GM18870 (cell line): ENCODE measurements around the gene CHRNG.

Experiments
- ATAC-seq: cut with Tn5 transposase; IDR thresholded peaks from one replicate; pipeline ENCODE4 v1.9.1; 2021; ENCODE audit warnings: moderate library complexity; ENCODE audit not compliant: unreplicated experiment

The CHRNG gene, protein sequence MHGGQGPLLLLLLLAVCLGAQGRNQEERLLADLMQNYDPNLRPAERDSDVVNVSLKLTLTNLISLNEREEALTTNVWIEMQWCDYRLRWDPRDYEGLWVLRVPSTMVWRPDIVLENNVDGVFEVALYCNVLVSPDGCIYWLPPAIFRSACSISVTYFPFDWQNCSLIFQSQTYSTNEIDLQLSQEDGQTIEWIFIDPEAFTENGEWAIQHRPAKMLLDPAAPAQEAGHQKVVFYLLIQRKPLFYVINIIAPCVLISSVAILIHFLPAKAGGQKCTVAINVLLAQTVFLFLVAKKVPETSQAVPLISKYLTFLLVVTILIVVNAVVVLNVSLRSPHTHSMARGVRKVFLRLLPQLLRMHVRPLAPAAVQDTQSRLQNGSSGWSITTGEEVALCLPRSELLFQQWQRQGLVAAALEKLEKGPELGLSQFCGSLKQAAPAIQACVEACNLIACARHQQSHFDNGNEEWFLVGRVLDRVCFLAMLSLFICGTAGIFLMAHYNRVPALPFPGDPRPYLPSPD

DNA sequence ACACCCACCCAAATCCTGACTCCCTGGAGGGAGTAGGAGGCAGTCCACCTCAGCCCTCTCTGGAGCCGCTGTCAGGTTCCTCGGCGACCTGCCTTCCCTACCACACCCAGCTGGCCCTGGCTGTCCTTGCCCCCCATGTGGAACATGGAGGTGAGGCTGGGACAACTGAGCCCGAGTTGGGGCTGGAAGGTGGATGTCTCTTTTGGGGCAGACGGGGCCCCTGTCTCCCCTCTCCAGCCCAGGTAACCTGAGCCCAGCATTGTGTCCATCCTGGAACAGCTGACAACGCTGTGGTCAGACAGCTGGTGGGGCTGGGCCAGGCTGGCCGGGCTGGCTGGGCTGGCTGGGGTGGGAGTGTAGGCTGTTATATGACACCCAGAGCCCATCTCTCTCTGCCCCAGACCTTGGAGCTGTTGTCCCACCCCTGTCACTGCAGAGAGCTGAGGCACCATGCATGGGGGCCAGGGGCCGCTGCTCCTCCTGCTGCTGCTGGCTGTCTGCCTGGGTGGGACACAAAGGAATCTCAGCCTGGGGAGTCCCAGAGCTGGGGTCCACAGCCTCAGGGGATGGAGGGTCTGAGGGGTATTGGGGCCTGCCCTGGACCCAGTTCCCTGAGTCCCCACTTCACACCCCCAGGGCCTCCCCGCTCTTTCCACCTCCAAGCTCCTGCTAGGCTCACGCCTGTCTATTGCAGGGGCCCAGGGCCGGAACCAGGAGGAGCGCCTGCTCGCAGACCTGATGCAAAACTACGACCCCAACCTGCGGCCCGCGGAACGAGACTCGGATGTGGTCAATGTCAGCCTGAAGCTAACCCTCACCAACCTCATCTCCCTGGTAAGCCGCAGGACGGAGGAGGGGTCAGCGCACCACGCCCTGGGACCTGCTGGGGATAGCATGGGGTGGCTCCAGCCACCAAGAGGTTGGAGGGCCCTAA, at the start of gene CHRNG:
TSS of gene CHRNG (plus strand) at position 395 of the 934 bp plus-strand sequence. CDS start at position 451, 56 bp downstream.
- no peak for ATAC-seq

DNA sequence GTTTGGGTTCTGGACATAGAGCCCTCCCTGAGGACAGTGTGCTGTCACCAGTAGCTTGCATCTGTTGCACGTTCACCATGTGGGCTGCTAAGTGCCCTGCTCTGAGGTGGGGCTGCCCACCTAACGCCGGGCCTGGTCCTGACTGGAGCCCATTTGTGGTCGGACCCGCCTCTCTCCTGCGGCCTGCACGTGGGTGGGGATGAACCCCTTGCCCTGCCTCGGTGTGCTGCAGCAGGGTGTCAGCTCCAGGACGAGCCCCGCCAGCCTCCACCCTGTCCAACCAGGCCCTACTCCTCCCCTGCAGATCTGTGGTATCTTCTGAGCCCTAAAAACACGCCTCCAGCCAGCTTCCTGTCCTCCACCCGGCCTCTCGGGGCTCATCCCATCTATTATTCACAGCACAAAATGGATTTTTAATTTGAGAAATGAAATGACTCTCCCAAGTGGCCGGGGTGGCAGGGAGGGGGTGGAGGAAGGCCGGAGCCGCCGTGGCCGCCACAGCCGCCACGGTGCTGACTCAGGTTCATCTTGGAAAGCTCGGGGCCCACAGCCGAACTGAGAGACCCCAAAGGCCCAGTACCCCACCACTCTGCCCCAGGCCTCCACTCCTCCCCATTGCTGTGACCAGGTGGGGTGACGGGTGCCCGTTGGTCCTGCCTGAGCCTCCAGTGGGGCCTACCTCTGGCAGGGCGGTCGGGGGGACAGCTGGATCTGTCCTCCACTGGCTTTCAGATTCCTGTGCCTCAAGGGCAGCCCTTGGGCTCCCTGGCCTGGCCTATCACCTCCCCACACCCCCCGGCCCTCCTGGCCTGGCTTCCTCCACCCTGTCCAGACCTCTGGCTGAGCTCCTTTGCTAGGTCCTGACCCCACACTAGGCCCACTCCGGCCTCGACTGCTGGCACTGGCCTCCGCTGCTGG, 49.0 kb upstream of the CHRNG start:
- no peak for ATAC-seq

DNA sequence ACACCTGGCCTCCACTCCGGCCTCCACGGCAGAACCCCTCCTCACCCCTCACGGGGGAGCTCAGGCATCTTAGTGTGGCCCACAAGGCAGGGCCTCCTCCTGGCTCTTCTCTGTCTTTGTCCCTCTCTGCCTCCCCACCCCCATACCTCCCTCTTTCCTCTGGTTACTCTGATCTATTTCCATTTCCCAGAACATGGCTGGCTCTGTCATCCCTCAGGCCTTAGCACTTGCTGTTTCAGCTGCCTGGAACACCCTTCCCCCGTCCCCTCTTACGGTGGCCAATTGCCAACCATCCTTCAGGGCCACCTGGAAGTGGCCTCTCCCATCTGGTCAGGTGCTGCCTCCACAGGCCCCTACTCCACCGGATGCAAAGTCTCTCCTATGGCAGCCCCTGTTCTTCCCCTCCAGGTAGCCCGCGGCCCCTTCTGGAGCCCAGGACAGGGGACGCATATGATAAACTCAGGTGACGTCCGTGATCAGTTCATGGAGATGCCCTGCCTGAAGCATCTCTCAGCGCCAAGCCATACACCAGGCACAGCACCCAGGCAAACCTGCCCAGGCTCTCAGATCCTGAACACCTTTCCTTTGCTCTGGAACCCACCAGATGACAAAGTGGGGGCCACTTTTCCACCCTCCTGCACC, 48.2 kb upstream of the CHRNG start:
- ATAC-seq: no peak

DNA sequence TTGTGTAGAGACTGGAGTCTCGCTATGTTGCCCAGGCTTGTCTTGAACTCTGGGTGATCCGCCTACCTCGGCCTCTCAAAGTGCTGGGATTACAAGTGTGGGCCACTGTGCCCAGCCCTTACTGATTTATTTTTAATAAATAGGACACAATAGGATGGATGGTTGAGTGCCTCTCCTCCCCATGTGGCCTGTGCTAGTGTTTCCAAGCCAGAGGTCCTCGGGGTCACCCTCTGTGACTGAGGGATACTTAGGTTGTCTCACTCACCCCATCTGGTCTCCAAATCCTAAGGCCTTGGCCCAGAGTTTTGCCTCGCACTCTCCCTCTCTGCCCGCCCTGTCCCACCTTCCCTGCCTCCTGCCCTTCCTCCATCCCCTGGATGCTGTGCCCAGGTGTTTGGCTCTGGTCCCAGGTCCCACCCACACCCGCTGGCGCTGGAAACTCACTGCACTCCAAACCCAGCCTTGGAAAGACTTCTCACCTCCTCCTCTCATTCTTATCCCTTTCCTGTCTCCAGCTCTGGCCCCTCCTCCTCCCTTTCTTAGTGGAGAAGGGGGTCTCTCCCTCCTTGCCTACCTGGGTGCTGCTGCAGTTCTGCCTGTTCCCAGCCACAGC, 47.1 kb upstream of the CHRNG start:
- no peak for ATAC-seq

DNA sequence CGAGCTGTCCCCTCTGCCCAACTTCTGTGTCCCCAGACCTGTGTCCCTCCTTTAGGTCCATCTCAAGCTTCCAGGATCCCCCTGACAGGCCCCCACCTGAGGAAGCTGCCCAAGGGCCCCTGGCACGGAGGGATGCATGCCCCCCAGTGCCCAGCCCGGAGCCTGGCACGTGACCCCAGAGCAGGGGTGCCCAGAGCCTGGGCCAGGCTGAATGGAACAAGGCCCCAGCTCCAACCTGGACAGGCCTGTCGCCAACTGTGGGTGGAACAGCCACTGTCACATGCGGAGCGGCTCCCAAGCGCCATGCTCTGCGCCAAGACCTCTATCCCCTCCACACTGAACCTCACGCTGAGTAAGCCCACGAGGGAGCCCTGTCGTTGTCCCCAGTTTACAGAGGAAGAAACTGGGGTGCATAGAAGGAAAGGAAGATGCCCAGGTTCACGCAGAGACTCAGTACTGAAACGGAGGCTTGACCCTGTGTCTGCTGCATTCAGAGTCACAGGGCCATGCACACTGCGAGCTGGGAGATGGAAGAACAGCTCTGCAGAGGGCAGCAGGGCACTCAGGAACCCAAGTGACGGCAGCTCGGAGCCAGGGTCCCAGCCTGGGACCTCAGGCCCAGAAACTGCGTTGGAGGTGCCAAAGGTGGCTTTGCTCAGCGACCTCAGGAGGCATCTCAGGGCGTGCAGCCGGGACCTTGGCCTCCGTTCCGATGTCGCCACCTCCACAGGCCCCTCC, 46.4 kb upstream of the CHRNG start:
- ATAC-seq: no peak

DNA sequence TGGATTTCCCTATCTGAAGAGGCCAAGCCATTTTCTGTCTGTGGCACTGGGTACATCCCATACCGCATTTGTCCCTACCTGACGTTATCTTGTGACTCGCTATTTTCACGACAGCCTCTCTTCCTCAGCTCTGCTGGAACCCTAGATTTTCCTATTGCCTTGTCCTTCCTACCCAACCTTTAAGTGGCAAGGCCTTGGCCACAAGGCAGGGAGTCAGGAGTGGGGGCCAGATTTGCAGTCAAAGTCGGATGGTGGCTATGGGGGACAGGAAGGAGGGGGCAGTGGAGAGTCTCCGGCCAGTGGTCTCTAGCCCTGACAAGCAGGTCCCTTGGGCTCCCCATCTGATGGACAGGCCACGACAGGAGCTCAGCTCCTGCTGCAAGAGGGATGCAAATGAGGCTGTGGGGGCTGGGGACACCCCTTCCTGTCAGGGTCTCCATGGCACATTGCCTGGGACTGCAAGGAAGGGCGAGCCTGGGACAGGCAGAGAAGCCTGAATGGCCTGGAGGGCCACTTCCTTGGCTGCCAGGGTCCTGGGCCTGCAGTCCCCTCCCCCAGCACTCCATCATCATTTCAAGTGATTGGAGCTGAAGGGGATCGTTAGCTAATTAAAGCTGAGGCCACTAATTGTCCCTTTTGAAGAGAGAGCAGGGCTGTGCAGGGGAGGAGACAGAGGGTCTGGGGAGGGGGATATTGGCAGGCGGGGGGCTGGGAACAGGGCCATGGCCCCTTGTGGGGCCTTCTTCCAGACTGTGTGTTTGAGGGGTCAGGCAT, 45.6 kb upstream of the CHRNG start:
- no peak for ATAC-seq

DNA sequence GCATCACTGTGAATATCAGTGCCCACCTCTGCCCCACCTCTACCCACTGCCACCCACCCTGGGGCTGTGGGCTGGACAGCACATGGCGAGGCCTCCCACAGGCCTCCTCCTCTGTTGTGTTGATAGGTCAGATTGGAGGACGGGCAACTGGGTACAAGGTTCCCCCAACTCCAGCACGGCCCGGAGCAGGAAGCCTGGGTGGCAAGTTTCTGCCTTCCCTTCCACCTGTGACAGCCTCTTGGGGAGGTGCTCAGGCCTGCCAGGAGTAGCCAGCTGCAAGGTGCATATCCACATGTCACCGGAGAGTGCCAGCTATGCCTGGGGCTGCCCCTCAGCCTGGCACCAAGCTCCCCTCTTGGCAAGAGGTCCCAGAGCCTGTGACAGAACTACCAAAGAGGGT, 45.0 kb upstream of the CHRNG start:
- ATAC-seq: no peak

DNA sequence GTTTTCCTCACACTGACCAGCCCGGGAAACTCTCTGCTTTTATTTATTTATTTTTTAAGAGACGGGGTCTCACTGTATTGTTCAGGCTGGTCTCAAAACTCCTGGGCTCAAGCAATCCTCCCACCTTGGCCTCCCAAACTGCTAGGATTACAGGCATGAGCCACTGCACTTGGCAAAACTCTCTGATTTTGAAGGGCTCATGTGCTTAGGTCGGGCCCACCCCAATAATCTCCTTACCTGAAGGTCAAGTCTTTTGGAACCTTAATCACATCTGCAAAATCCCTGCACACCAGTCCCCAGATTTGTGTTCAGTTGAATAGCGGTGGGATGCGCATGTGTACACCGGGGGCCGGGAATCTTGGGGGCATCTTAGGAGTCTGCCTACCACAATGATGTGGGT, 44.2 kb upstream of the CHRNG start:
- no peak for ATAC-seq

DNA sequence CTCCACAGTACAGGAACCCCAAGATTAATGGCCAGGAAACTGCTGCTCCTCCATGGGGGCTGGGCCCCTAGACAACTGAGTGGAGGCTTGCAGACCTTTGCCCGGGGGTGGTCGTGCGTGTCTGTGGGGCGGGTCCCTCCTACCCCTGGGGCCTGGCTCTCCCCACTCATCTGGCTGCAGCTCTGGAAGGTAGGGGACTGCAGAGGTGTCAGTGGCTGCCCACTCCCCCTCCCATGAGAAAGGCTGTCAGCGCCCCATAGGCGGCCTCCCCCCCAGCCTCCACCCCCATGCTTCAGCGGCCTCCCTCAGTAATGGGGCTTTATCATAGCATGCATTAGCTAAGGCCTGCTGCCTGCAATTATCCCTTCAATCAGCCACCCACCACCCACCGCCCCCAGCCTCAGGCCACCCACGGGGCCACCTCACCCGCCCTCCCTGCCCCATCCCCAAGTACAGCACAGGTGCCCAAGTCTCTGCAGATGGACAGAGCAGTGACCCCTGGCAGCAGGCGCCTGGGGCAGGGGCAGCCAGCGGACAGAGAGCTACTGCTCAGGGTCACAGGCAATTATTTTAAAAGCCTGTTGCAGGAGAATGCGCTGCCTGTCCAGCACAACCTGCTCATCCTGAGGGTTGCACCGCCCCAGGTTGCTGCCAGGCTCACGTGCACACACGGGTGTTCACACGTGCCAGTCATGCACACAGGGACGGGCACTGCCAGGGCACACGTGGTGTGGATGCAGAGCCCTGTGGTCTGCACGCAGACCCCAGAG, 42.8 kb upstream of the CHRNG start:
- ATAC-seq: no peak

DNA sequence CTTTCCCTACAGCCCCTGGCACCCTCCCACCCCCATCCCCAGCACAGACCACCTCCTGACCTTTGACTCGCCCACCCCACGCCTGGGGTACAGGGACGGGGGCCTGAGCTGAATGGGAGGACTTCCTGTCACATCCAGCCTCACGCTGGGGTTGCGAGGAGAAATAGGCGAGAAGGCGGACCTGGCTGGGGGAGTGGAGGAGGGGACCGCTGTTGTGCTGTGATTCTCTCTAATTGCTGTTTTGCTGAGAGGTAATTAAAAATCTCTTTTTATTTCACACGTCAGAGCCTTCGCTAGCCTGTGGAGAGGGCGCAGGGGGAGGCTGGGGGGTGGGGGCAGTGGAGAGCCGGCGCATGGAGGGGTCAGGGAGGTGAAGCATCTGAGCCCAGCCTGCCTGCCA, 42.1 kb upstream of the CHRNG start:
- ATAC-seq: no peak

DNA sequence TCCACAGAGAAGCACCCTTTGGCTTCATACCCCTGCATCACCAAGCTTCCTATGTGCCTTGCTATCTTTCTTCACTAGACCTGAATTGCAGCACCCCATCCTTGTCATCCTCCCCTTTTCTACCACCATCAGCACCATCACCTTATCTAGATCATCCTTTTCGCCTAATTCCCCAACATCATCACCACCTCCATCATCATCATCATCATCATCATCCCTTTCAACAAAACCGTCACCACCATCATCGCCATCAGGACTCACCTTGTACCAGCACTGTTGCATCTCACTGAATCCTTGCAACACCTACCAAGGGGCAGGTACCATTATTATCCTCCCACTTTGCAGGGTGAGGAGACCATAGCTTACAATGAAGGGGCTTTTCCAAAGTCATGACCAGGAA, 41.0 kb upstream of the CHRNG start:
- no peak for ATAC-seq

DNA sequence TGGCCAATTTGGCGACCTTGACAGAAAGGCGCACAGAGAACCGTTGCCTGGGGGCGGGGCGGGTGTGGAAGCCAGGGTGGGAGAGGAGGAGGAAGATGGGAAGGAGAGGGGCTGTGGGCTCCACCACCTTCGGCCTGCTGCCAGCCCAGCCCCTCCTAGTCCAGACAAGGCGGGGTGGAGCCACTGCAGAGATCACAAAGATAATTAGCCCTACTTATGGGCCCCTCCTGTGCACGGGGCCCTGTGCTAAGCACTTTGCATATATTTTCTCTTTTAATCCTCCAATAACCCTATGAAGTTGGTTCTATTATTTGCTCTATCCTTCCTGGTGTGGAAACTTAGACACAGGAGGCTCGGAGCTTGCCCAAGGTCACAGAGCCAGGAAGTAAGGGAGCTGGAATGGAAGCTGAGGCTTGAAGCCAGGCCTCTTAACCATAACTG, 38.1 kb upstream of the CHRNG start:
- no peak for ATAC-seq

DNA sequence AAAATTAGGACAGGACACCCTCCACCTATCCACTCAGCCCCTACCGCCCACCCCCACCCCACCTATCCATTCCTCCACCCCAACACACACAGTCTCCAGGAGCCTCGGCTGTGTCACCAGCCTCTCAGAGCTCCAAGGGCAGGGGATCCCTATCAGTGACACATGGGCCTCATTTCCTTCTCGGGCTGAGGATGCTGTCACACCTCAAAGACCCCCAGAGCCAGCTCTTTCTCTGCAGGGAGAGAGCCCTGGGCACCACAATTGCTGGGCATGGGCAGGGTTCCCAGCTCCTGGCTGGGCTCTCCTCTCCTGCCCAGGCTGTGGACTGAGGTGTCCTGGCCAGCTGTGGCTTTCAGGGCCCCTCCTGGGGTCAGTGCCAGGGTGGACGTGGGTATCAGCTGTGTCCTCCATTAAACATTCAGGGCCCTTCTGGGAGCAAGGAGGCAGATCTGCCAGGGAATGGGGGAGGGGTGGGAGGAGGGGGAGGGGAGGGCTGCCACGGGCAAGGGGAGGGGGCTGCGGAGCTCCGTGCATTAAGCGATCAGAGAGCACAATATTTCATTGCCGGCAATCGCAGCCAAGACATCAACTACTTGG, 37.6 kb upstream of the CHRNG start:
- no peak for ATAC-seq

DNA sequence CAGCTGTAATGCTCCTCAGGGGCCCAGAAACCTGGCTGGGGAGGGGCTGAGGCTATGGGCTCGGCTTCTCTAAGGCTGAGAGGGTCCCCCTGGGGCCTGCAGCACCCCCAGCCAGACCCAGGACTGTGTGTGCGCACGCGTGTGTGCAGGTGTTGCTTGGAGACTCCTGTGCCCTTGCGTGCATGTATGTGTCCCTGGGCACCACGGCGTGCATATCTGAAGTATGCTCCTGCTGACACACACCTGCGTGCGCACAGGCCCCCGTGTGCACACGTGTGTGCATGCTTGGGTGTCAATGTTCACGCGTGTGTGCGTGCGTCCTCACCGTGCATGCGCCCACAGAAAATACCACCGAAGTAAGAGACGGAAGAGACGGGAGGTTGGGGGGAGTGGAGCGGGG, 37.0 kb upstream of the CHRNG start:
- no peak for ATAC-seq

DNA sequence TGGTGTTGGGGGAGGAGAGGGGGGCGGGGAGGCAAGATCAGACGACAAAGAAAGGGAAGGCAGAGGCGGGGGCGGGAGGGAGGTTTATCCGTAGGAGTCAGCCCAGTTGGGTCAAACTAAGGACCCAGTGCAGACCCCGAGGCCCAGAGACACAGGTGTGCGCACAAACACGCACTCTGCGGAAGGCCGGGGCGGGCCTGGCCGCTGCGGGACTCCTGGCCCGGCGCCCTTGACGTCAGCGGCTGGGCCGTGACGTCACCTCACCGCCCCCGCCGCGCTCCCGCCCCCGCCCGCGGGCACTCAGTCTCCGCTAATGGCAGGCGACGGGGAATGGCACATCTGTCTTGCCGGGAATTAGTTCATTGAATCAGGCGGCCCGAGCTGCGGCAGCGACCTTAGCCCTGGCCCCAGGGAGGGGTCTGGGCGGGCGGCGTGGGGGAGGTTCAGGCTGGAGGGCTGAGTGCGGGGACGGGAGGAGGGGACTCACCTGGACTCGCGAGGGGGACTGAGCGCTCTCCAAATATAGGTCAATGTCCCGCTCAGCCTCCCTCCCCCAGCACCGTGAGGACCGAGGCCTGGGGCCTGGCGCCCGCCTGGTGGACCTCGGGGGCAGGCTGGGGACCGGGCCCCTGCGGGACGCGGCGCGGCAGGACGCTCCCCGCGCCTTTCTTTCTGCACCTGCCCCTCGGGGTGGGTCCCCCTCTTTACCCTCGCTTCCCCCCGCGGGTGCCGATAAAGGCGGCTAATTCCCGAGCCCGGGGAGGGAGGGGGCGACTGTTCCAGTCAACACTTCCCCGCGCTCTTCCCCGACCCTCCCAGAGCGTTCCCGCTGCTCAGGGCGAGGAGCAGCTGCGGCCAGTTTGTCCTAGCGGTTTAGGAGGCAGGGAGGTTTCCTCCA, 36.3 kb upstream of the CHRNG start:
- no peak for ATAC-seq

DNA sequence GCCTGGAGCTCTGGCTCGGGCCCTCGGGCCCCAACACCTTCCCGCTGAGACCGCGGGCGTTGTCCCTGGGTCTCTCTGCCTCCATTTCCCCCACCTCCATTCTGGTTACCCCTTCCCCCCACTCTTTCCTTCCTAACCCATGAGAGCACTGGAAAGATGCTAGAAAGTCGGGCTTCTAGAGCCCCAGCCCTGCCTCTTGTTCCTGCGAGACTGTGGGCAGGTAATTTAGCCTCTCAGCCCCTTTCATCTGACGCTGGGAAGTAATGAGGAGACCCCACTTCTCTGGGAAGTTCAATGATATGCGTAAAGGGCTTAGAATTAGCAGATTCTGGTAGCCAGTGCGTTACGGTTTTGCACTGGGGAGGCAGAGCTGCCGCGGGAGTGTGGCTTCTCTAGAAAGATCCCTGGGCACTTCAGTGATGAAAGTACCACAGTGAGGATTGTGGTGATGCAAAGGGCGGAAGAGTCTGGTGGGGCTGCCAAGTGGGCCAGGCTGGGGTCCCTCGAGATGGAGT, 35.6 kb upstream of the CHRNG start:
- no peak for ATAC-seq
